H1 (cell line): ENCODE data around the gene TSC1. TPM values are rescaled to one million over a fixed set of nuclear protein-coding genes. Genes with fewer than 3 reads are reported as not detected.

Source experiments
- CHD7 ChIP-seq: fragments of 300-600 bp; sonication (generic); IDR thresholded peaks from 2 replicates; pipeline ENCODE4 v1.7.1; 2012; ENCODE audit warnings: low read length, moderate library complexity, mild to moderate bottlenecking, inconsistent platforms; ENCODE audit not compliant: insufficient replicate concordance
- KDM5A ChIP-seq: fragments of 200-600 bp; IDR thresholded peaks from 2 replicates; pipeline ENCODE4 v1.7.1; 2012; ENCODE audit warnings: mild to moderate bottlenecking, low read length, inconsistent platforms, mixed read lengths
- polyA plus RNA-seq, 7 experiments: library from polyadenylated mRNA; depleted of rRNA in 3 of 7; stranded (reverse) in 5 of 7; unstranded in 2 of 7; fragments of >200 nt in 5 of 7; fragments of 200-250 nt in 2 of 7; gene quantifications; 1 replicate in 5 of 7; 2 replicates in 1 of 7; 4 replicates in 1 of 7; pipeline versions ENCODE4 v1.2.1 to v1.2.3, GENCODE V29; 2011 to 2013; ENCODE audit warnings: missing spikeins in 2 of 7, mixed read lengths in 2 of 7
- total RNA-seq: library from RNA; stranded (reverse); fragmentation: NEBNext Ultra II Directional; extraction: Animal tissue kit (Norgen Biotek cat#: 25700); gene quantifications from 2 replicates; pipeline ENCODE4 v1.2.1, GENCODE V29; 2021

The TSC1 gene
- total and polyA plus RNA-seq, 2 of the 8 experiments (the other 6 are each of a cell fraction or from before 2014, with no cell fraction given) = 37.2 to 46.0 TPM

DNA sequence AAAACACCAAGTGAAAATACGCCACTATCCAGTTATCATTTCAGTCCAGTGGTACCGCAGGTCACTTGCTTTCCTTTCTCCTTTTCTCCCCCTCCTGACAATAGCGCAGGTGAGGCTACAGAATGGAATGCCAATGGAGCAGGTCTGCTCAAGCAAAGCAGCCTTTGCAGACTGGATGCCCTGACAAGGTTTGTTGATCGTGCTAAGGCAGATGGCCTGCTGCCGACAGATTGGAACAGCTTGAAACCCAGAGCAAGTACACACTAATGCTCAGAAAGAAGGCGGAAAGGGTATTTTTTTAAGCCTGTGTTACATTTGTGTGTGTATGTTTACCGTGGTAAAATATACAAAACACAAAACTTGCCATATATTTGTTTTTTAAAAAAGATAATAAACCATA is 46.4 kb downstream of the TSC1 start (continued):
- TF ChIP-seq CHD7 = no peak
- no peak for TF ChIP-seq KDM5A
- TF ChIP-seq, all 59 proteins: peak for 0
